ENCODE results near the gene CHD9. TPM values are rescaled to one million over a fixed set of nuclear protein-coding genes. Genes with fewer than 3 reads are reported as not detected.
A peak's percentile ranks its signal among the peaks of the same experiment; 100 is the strongest.

The CHD9 gene
- total and polyA plus RNA-seq, 9 of the 15 experiments (the other 6 are each of a cell fraction or from before 2014, with no cell fraction given), result 29.0 to 69.3 (median 40.6) TPM

- TF ChIP-seq ZNF318 (IDR thresholded peaks at IDR 0.05; ENCODE audit: borderline replicate concordance in 1 of 2, low read depth in 1 of 2), result peak in 1 of 2 experiments; percentile 94; a peak in 2 of 4 replicates
- peak; percentile 22; the same call in 1 of the 2 replicates for TF ChIP-seq ZNF175 (CRISPR knock-in tag; IDR thresholded peaks at IDR 0.05; ENCODE audit: low read depth)
- TF ChIP-seq BCOR (IDR thresholded peaks at IDR 0.05), result 0 out of 2 replicates have a peak, but pooled peaks have one; percentile 24
- TF ChIP-seq CBFA2T3 (IDR thresholded peaks at IDR 0.05), result peak; percentile 86
- no peak for TF ChIP-seq ZNF609 (CRISPR knock-in tag; IDR thresholded peaks at IDR 0.05; ENCODE audit: borderline replicate concordance)
Observed at GRCh38 chr16:53099318-53100130, 44.7 kb downstream of the CHD9 start (continued).
